ENCODE measurements around the gene ZNF804A.

Gene ZNF804A

GRCh38 chr2:184779777-184780176 is 181.4 kb downstream of the ZNF804A start:
- Mint-ChIP-seq H3K36me3 (ENCODE audit: low read depth) (no peaks in the 10 kb centered on the region), H3K27ac (no peak overlapping the region), H3K9me3 (peaks cover 25% of the 10 kb centered on the region), H3K4me3 (no peak overlapping the region), H3K4me1 (no peaks in the 10 kb centered on the region), H3K27me3 (no peaks in the 10 kb centered on the region)
- ATAC-seq (no peak), DNase-seq (no peak)

DNA sequence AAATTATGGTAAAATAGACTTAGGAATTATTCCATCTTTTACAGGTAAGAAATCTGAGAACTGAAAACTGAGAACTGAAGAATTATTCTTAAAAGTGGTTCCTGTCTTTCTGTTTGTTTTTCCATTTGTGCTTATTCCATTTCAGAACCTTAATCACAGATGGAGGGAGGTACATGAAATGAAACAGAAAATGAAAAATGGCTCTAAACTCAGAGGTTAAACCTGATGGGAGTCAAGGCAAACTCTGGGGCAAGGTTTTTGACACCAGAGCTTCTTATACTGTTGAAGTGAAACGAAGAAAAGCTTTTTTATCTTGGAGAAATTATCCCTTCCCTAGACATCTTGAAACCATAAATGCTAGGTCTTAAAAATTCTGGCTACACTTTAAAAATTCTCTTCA is 182.1 kb downstream of the ZNF804A start:
- no peak for ATAC-seq

GRCh38 chr2:184780944-184781343 is 182.6 kb downstream of the ZNF804A start:
- Mint-ChIP-seq H3K27ac (no peak overlapping the region), H3K9me3 (peaks cover 25% of the 10 kb centered on the region), H3K36me3 (ENCODE audit: low read depth) (no peaks in the 10 kb centered on the region), H3K27me3 (no peaks in the 10 kb centered on the region), H3K4me3 (no peak overlapping the region), H3K4me1 (no peaks in the 10 kb centered on the region)
- ATAC-seq (no peak), DNase-seq (no peak)

More for the DNA sequence above, 182.1 kb downstream of the ZNF804A start:
- no peak overlapping the region for H3K27ac Mint-ChIP-seq
- peaks cover 25% of the 10 kb centered on the region for H3K9me3 Mint-ChIP-seq
- no peaks in the 10 kb centered on the region for H3K4me1 Mint-ChIP-seq
- H3K4me3 Mint-ChIP-seq, result no peak overlapping the region
- H3K27me3 Mint-ChIP-seq, result no peaks in the 10 kb centered on the region
- no peak for DNase-seq
- no peaks in the 10 kb centered on the region for H3K36me3 Mint-ChIP-seq (ENCODE audit: low read depth)

- Mint-ChIP-seq H3K36me3 (ENCODE audit: low read depth) (no peaks in the 10 kb centered on the region), H3K4me1 (no peaks in the 10 kb centered on the region), H3K27me3 (no peaks in the 10 kb centered on the region), H3K9me3 (peaks cover 18% of the 10 kb centered on the region), H3K27ac (no peak overlapping the region), H3K4me3 (no peak overlapping the region)
- ATAC-seq (no peak), DNase-seq (no peak)
These were observed 185.2 kb downstream of the ZNF804A start for GRCh38 chr2:184783576-184783975.

- Mint-ChIP-seq H3K27ac (no peak overlapping the region), H3K27me3 (no peaks in the 10 kb centered on the region), H3K4me1 (no peaks in the 10 kb centered on the region), H3K4me3 (no peak overlapping the region), H3K9me3 (peaks cover 16% of the 10 kb centered on the region), H3K36me3 (ENCODE audit: low read depth) (no peaks in the 10 kb centered on the region)
- ATAC-seq, result no peak
- no peak for DNase-seq
These were observed 194.8 kb downstream of the ZNF804A start for GRCh38 chr2:184793176-184793575.

DNA sequence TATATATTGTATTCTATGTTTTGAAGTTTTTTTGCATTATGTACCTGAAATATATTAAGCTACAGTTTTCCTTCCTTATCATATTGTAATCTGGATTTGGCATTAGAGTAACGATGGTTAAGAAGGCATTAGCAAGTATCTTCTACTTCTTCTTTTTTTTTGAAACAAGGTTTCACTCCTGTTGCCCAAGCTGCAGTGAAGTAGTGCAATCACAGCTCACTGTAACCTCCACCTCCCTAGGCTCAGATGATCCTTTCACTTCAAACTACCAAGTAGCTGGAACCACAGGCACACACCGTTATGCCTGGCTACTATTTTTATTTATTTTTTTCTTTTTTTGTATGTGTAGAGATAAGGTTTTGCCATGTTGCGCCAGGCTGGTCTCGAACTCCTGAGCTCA is 201.1 kb downstream of the ZNF804A start:
- H3K9me3 Mint-ChIP-seq, result peaks cover 4% of the 10 kb centered on the region
- ATAC-seq, result no peak
- no peak overlapping the region for H3K27ac Mint-ChIP-seq
- H3K27me3 Mint-ChIP-seq, result no peaks in the 10 kb centered on the region
- H3K4me1 Mint-ChIP-seq, result no peaks in the 10 kb centered on the region
- H3K36me3 Mint-ChIP-seq (ENCODE audit: low read depth), result no peaks in the 10 kb centered on the region
- H3K4me3 Mint-ChIP-seq, result no peak overlapping the region
- DNase-seq, result no peak

DNA sequence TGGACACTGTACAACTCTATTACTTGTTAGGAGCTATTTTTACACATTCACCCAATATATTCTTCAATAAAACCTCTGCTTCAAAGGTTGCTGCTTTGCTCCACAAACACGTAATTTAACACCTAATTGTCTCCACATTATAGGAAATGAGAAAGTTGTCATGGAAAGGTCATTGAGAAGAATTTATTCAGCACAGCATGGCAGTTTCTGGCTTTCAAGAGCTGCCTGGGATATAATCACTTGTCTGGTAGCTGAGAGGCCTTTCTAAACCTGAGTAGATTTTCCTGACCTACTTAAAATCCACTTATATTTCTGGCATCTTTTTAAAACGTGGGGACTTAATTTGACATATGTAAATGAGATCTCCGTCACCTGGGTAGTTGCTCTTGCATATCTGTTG is 216.1 kb downstream of the ZNF804A start:
- Mint-ChIP-seq H3K36me3 (ENCODE audit: low read depth) (no peaks in the 10 kb centered on the region), H3K9me3 (peaks cover 6% of the 10 kb centered on the region)

DNA sequence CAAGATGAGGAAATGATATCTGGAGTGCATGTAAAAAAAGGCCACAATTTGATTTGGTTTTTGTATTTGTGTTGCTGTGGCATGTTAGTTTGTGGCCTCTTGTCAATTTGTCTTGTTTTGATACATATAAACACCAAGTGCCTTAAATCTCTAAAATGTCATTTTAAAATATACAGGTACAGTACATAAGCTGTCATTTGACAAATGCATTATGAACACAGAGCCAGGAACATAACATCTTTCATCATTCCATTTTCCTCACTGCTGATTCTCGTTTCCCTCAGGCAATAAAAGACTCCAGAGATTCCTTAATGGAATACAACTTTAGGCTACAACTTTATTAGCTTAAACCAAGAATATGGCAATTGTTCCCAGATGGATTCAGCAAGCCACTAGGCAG is 217.5 kb downstream of the ZNF804A start:
- Mint-ChIP-seq H3K4me1 (no peaks in the 10 kb centered on the region), H3K9me3 (peaks cover 11% of the 10 kb centered on the region)

More for the DNA sequence above, 216.1 kb downstream of the ZNF804A start:
- Mint-ChIP-seq H3K4me1 (no peaks in the 10 kb centered on the region), H3K27ac (no peak overlapping the region), H3K4me3 (no peak overlapping the region), H3K27me3 (no peaks in the 10 kb centered on the region)
- DNase-seq (no peak), ATAC-seq (no peak)

GRCh38 chr2:184824597-184824996 is 226.3 kb downstream of the ZNF804A start:
- DNase-seq (no peak), ATAC-seq (no peak)
- no peaks in the 10 kb centered on the region for H3K36me3 Mint-ChIP-seq (ENCODE audit: low read depth)
- no peak overlapping the region for H3K4me3 Mint-ChIP-seq
- peaks cover 7% of the 10 kb centered on the region for H3K9me3 Mint-ChIP-seq
- H3K4me1 Mint-ChIP-seq, result no peaks in the 10 kb centered on the region
- H3K27ac Mint-ChIP-seq, result no peak overlapping the region
- H3K27me3 Mint-ChIP-seq, result no peaks in the 10 kb centered on the region

More for the DNA sequence above, 217.5 kb downstream of the ZNF804A start:
- Mint-ChIP-seq H3K27ac (no peak overlapping the region), H3K27me3 (no peaks in the 10 kb centered on the region), H3K4me3 (no peak overlapping the region), H3K36me3 (ENCODE audit: low read depth) (no peaks in the 10 kb centered on the region)
- ATAC-seq, result no peak
- DNase-seq, result no peak

DNA sequence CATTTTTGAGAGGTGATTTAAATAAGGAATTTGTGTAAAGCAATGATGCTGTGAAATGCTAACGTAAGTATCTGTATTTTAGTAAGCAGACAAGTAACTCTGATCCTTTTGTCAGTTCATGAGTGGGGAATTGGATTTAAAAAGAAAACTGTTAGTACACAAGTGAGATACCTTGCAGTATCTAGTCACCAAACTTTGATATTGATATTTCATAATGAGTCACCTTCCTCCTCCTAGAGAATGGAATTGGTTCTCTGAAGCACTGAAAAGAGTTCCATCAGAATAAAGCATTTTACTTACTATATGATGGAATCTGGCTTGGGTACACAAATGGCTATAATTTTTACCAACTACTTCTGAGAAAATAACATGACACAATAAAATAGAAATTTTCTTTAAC is 232.2 kb downstream of the ZNF804A start:
- DNase-seq (no peak), ATAC-seq (no peak)
- Mint-ChIP-seq H3K27ac (no peak overlapping the region), H3K36me3 (ENCODE audit: low read depth) (no peaks in the 10 kb centered on the region), H3K4me3 (no peak overlapping the region), H3K27me3 (no peaks in the 10 kb centered on the region), H3K9me3 (peaks cover 3% of the 10 kb centered on the region), H3K4me1 (no peaks in the 10 kb centered on the region)

- ATAC-seq (no peak), DNase-seq (no peak)
- Mint-ChIP-seq H3K4me3 (no peak overlapping the region), H3K27ac (no peak overlapping the region), H3K27me3 (no peaks in the 10 kb centered on the region), H3K4me1 (no peaks in the 10 kb centered on the region), H3K9me3 (no peaks in the 10 kb centered on the region), H3K36me3 (ENCODE audit: low read depth) (no peaks in the 10 kb centered on the region)
These were observed 236.5 kb downstream of the ZNF804A start for GRCh38 chr2:184834699-184835397.

DNA sequence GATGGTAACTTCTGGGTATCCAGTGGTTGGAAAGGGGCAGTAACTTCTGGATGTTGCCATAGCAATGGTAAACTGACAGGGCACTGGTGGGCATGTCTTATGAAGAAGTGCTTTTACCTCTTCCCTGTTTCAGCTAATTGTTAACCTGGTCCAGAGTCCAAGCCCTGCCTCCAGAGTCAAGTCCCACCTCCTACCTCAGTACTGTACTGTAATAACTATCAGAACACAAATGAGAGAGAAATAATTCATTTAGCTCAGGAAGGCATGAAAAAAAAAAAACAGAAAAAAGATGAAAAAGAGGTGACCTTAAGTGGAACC is 237.0 kb downstream of the ZNF804A start:
- DNase-seq, result no peak
- no peaks in the 10 kb centered on the region for H3K36me3 Mint-ChIP-seq (ENCODE audit: low read depth)
- ATAC-seq, result no peak
- peaks cover under 1% of the 10 kb centered on the region for H3K9me3 Mint-ChIP-seq
- no peak overlapping the region for H3K4me3 Mint-ChIP-seq
- H3K27ac Mint-ChIP-seq, result no peak overlapping the region
- H3K27me3 Mint-ChIP-seq, result no peaks in the 10 kb centered on the region
- no peaks in the 10 kb centered on the region for H3K4me1 Mint-ChIP-seq

DNA sequence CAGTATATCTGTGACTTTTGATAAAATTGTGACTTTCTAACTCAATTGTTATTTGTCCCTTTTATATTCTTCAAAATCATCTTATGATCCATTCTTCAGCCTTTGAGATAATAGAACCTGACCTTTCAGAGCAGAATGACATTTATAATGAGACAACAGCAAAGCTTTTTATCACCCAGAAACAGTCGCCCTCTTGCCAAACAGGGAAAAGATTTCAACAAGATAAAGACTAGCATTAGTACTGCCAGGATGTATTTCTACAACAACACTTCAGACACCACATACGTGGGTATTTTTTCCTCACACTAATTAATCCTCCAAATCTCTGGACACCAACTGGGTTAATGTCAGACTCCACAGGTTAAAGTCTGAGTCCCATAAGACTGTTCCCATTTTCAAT is 249.0 kb downstream of the ZNF804A start:
- H3K4me3 Mint-ChIP-seq, result no peak overlapping the region
- no peaks in the 10 kb centered on the region for H3K4me1 Mint-ChIP-seq
- no peaks in the 10 kb centered on the region for H3K36me3 Mint-ChIP-seq (ENCODE audit: low read depth)
- H3K27ac Mint-ChIP-seq, result no peak overlapping the region
- peaks cover 14% of the 10 kb centered on the region for H3K9me3 Mint-ChIP-seq
- ATAC-seq (no peak), DNase-seq (no peak)
- H3K27me3 Mint-ChIP-seq, result no peaks in the 10 kb centered on the region

- peaks cover 24% of the 10 kb centered on the region for H3K9me3 Mint-ChIP-seq
- no peaks in the 10 kb centered on the region for H3K27me3 Mint-ChIP-seq
- no peak overlapping the region for H3K4me3 Mint-ChIP-seq
- no peaks in the 10 kb centered on the region for H3K4me1 Mint-ChIP-seq
- DNase-seq, result no peak
- no peaks in the 10 kb centered on the region for H3K36me3 Mint-ChIP-seq (ENCODE audit: low read depth)
- no peak for ATAC-seq
- H3K27ac Mint-ChIP-seq, result no peak overlapping the region
These were observed 251.2 kb downstream of the ZNF804A start for GRCh38 chr2:184849516-184849915.

GRCh38 chr2:184851576-184851975 is 253.2 kb downstream of the ZNF804A start:
- H3K27ac Mint-ChIP-seq, result no peak overlapping the region
- DNase-seq, result no peak
- H3K4me1 Mint-ChIP-seq, result no peaks in the 10 kb centered on the region
- ATAC-seq, result no peak
- no peaks in the 10 kb centered on the region for H3K27me3 Mint-ChIP-seq
- no peak overlapping the region for H3K4me3 Mint-ChIP-seq
- no peaks in the 10 kb centered on the region for H3K36me3 Mint-ChIP-seq (ENCODE audit: low read depth)
- H3K9me3 Mint-ChIP-seq, result peaks cover 24% of the 10 kb centered on the region

GRCh38 chr2:184859187-184859586 is 260.9 kb downstream of the ZNF804A start:
- H3K27ac Mint-ChIP-seq, result no peak overlapping the region
- no peak for ATAC-seq
- no peak overlapping the region for H3K4me3 Mint-ChIP-seq
- H3K9me3 Mint-ChIP-seq, result peaks cover 18% of the 10 kb centered on the region
- H3K36me3 Mint-ChIP-seq (ENCODE audit: low read depth), result no peaks in the 10 kb centered on the region
- H3K27me3 Mint-ChIP-seq, result no peaks in the 10 kb centered on the region
- H3K4me1 Mint-ChIP-seq, result no peaks in the 10 kb centered on the region
- no peak for DNase-seq

Data from activated naive CD8-positive, alpha-beta T cell treated with anti-CD3 and anti-CD28 coated beads, Interleukin-2, amount 50 U/mL, for 24 hours (primary cell).